SK-N-SH (cell line): ENCODE data around the gene LSS. TPM values are rescaled to one million over a fixed set of nuclear protein-coding genes. Genes with fewer than 3 reads are reported as not detected.

Source experiments
- CTCF ChIA-PET: fragments of 300-600, 350-600 bp; formaldehyde crosslinking; extraction: SDS; loops from one replicate; lab custom pipeline; 2021; lab: Yijun Ruan, JAX
- POLR2A ChIA-PET: fragments of 350-600 bp; sonication (Branson Sonifier 250); formaldehyde crosslinking; extraction: SDS; loops from one replicate; lab custom pipeline; 2020; ENCODE audit warnings: antibody characterized with exemption, inconsistent platforms; lab: Yijun Ruan, JAX
- DNase-seq: peaks from one replicate; pipeline ENCODE4 v3.0.0; 2012
- H2AFZ ChIP-seq: fragments of 200-600 bp; sonication (generic); 2 replicates; pipeline ENCODE4 v1.8.1; 2016; ENCODE audit warnings: antibody characterized with exemption, mild to moderate bottlenecking, low read depth
- H3F3A ChIP-seq: fragments of 200-600 bp; sonication (generic); replicated peaks from 2 replicates; pipeline ENCODE3; 2016; ENCODE audit warnings: antibody characterized with exemption, mild to moderate bottlenecking; ENCODE audit not compliant: insufficient read depth
- H3K27ac ChIP-seq, 2 experiments: fragments of 200-500 bp in 1 of 2; fragments of 200-600 bp in 1 of 2; sonication (Bioruptor generic) in 1 of 2; sonication (generic), shearing (Covaris generic) in 1 of 2; 2 replicates each; pipeline versions ENCODE4 v1.5.1 to v1.6.1; 2014 to 2016; ENCODE audit warnings: low read depth in 2 of 2, inconsistent platforms in 1 of 2, low read length in 1 of 2, mild to moderate bottlenecking in 1 of 2, mixed read lengths in 1 of 2
- H3K27me3 ChIP-seq: fragments of 200-600 bp; sonication (generic), shearing (Covaris generic); 2 replicates; pipeline ENCODE4 v1.6.1; 2016; ENCODE audit warnings: mixed run types; ENCODE audit not compliant: insufficient read depth
- H3K36me3 ChIP-seq, 2 experiments: fragments of 200-500 bp in 1 of 2; fragments of 200-600 bp in 1 of 2; sonication (Bioruptor generic) in 1 of 2; sonication (generic) in 1 of 2; replicated peaks in 1 of 2; 2 replicates each; pipeline versions ENCODE3 to v1.5.1; 2014 to 2016; ENCODE audit warnings: low read length in 1 of 2, mild to moderate bottlenecking in 1 of 2; ENCODE audit not compliant: insufficient read depth in 2 of 2, control insufficient read depth in 1 of 2
- H3K4me1 ChIP-seq, 2 experiments: fragments of 200-500 bp in 1 of 2; fragments of 200-600 bp in 1 of 2; sonication (Bioruptor generic) in 1 of 2; sonication (generic), shearing (Covaris generic) in 1 of 2; 2 replicates each; pipeline versions ENCODE4 v1.5.1 to v1.6.1; 2014 to 2016; ENCODE audit warnings: low read depth in 1 of 2, low read length in 1 of 2, mixed run types in 1 of 2; ENCODE audit not compliant: insufficient read depth in 2 of 2, control insufficient read depth in 1 of 2
- H3K4me2 ChIP-seq: fragments of 200-600 bp; sonication (generic), shearing (Covaris generic); 2 replicates; pipeline ENCODE4 v1.6.1; 2017; ENCODE audit warnings: mixed run types
- H3K4me3 ChIP-seq, 2 experiments: fragments of 200-500 bp in 1 of 2; fragments of 200-600 bp in 1 of 2; sonication (Bioruptor generic) in 1 of 2; sonication (generic), shearing (Covaris generic) in 1 of 2; 2 replicates each; pipeline versions ENCODE4 v1.5.1 to v1.8.1; 2014 to 2016; ENCODE audit warnings: low read depth in 2 of 2, inconsistent platforms in 1 of 2, low read length in 1 of 2, mild to moderate bottlenecking in 1 of 2, mixed read lengths in 1 of 2, moderate library complexity in 1 of 2
- H3K79me2 ChIP-seq: fragments of 200-600 bp; sonication (generic); 2 replicates; pipeline ENCODE4 v1.8.1; 2017; ENCODE audit warnings: mild to moderate bottlenecking; ENCODE audit not compliant: insufficient read depth
- H3K9ac ChIP-seq: fragments of 200-600 bp; sonication (generic); 2 replicates; pipeline ENCODE4 v1.6.1; 2017; ENCODE audit warnings: mixed run types
- H3K9me2 ChIP-seq: fragments of 200-600 bp; sonication (generic); 2 replicates; pipeline ENCODE4 v1.6.1; 2017; ENCODE audit warnings: mixed run types
- H3K9me3 ChIP-seq: fragments of 200-600 bp; sonication (generic); 2 replicates; pipeline ENCODE4 v1.6.1; 2017; ENCODE audit warnings: mixed run types, mild to moderate bottlenecking, moderate library complexity
- H4K20me1 ChIP-seq: fragments of 200-600 bp; sonication (generic); 2 replicates; pipeline ENCODE4 v1.6.1; 2017; ENCODE audit warnings: mild to moderate bottlenecking, mixed run types; ENCODE audit not compliant: insufficient read depth
- CHD2 ChIP-seq: fragments of 150-350 bp; IDR thresholded peaks from 2 replicates; pipeline ENCODE4 v1.6.1; 2018; ENCODE audit warnings: low read length; ENCODE audit not compliant: partially characterized antibody
- EZH2phosphoT487 ChIP-seq: fragments of 200-600 bp; sonication (generic); IDR thresholded peaks from 2 replicates; pipeline ENCODE4 v1.6.1; 2017; ENCODE audit warnings: low read depth, mixed run types, mild to moderate bottlenecking, antibody characterized with exemption, moderate library complexity, borderline replicate concordance
- FOSL2 ChIP-seq: IDR thresholded peaks from 2 replicates; pipeline ENCODE4 v1.4.0; 2012; ENCODE audit warnings: low read depth, mild to moderate bottlenecking, moderate library complexity, borderline replicate concordance
- FOXJ3 ChIP-seq: sonication (generic); formaldehyde crosslinking; IDR thresholded peaks from 2 replicates; pipeline ENCODE4 v1.5.1; 2020; ENCODE audit warnings: mild to moderate bottlenecking, missing genetic modification reagents
- FOXM1 ChIP-seq: IDR thresholded peaks from 2 replicates; pipeline ENCODE4 v1.4.0; 2012; ENCODE audit warnings: low read depth, mild to moderate bottlenecking
- GABPA ChIP-seq: IDR thresholded peaks from 2 replicates; pipeline ENCODE4 v1.4.0; 2012; ENCODE audit warnings: low read depth, mild to moderate bottlenecking
- MEF2A ChIP-seq: IDR thresholded peaks from 2 replicates; pipeline ENCODE4 v1.4.0; 2012; ENCODE audit warnings: low read depth, borderline replicate concordance
- NFIC ChIP-seq: IDR thresholded peaks from 2 replicates; pipeline ENCODE4 v1.4.0; 2012; ENCODE audit warnings: borderline replicate concordance
- NRF1 ChIP-seq: IDR thresholded peaks from 2 replicates; pipeline ENCODE4 v1.6.1; 2012; ENCODE audit warnings: low read depth, mild to moderate bottlenecking, low read length
- RAD21 ChIP-seq: IDR thresholded peaks from 2 replicates; pipeline ENCODE4 v1.6.1; 2012; ENCODE audit warnings: mild to moderate bottlenecking, low read length
- RCOR1 ChIP-seq: fragments of 150-350 bp; IDR thresholded peaks from 2 replicates; pipeline ENCODE4 v1.6.1; 2017; ENCODE audit warnings: antibody characterized with exemption, low read length
- RXRA ChIP-seq: IDR thresholded peaks from 2 replicates; pipeline ENCODE4 v1.4.0; 2012; ENCODE audit warnings: low read depth, mild to moderate bottlenecking, borderline replicate concordance
- SIN3A ChIP-seq: IDR thresholded peaks from 2 replicates; pipeline ENCODE4 v1.6.1; 2012; ENCODE audit warnings: low read depth, mild to moderate bottlenecking, low read length, moderate library complexity, borderline replicate concordance
- SMC3 ChIP-seq: IDR thresholded peaks from 2 replicates; pipeline ENCODE4 v1.6.1; 2012; ENCODE audit warnings: low read depth, low read length, improper control_type of control experiment
- TCF12 ChIP-seq: IDR thresholded peaks from 2 replicates; pipeline ENCODE4 v1.4.0; 2012
- YY1 ChIP-seq: IDR thresholded peaks from 2 replicates; pipeline ENCODE4 v1.4.0; 2012; ENCODE audit warnings: low read depth, mild to moderate bottlenecking
- WGBS: methylation state at CpG from one replicate; pipeline ENCODE4 v1.1.6; 2017; ENCODE audit warnings: low lambda C conversion rate; 5-methylcytosine and 5-hydroxymethylcytosine counted together
- polyA plus RNA-seq, 3 experiments: library from polyadenylated mRNA; depleted of rRNA; stranded (reverse); fragments of >200 nt; gene quantifications; 2 replicates each; pipeline ENCODE4 v1.2.3, GENCODE V29; 2012
- TF ChIP-seq, protein P1 (sequence below): fragments of 200-600 bp; sonication (generic); IDR thresholded peaks from 2 replicates; pipeline ENCODE4 v1.6.1; 2017; ENCODE audit warnings: antibody characterized with exemption, mild to moderate bottlenecking, moderate library complexity
- TF ChIP-seq, protein P2 (sequence below): fragments of 150-350 bp; IDR thresholded peaks from 2 replicates; pipeline ENCODE4 v1.6.1; 2017; ENCODE audit warnings: antibody characterized with exemption, low read length, low read depth, borderline replicate concordance
- TF ChIP-seq, protein P3 (sequence below): IDR thresholded peaks from 2 replicates; pipeline ENCODE4 v1.4.0; 2012; ENCODE audit warnings: low read depth, borderline replicate concordance
- TF ChIP-seq, protein P4 (sequence below): IDR thresholded peaks from 2 replicates; pipeline ENCODE4 v1.4.0; 2012; ENCODE audit warnings: low read depth, borderline replicate concordance

Gene LSS
- polyA plus RNA-seq, 1 of the 3 experiments (the other 2 are of a cell fraction) = 38.7 TPM

DNA sequence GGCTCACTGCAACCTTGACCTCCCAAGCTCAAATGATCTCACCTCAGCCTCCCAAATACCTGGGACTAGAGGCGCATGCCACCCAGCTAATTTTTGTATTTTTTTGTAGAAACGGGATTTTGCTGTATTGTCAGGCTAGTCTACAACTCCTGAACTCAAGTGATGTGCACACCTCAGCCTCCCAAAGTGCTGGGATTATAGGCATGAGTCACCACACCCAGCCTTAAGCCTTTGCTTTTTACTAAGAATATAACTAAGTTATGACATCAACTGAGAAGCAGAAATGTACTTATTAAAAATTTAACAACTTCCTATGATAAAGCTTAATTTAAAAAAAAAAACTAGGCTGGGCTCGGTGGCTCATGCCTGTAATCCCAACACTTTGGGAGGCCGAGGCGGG is 8.9 kb upstream of the LSS start:
- Histone ChIP-seq H3K9me2 (no peaks in the 10 kb centered on the region), H3K27ac (no peak overlapping the region), H2AFZ (no peak overlapping the region), H4K20me1 (no peaks in the 10 kb centered on the region), H3K27me3 (no peaks in the 10 kb centered on the region), H3K4me2 (no peak overlapping the region), H3K9ac (no peak overlapping the region), H3K79me2 (no peaks in the 10 kb centered on the region), H3K4me1 (peaks cover 0 to 12% of the 10 kb centered on the region in 2 experiments; a peak in 1 of 4 replicates), H3K4me3 (no peak overlapping the region), H3F3A (peaks cover 8% of the 10 kb centered on the region), H3K9me3 (no peaks in the 10 kb centered on the region), H3K36me3 (peaks cover 82 to 89% of the 10 kb centered on the region in 2 experiments)
- POLR2A ChIA-PET = no interaction called here
- 96% methylated on average over 5 of the region's 5 CpGs for WGBS
- no peak for TF ChIP-seq RCOR1
- TF ChIP-seq RXRA = no peak
- no peak for TF ChIP-seq EZH2phosphoT487
- no peak for TF ChIP-seq CHD2
- TF ChIP-seq GABPA = no peak
- no peak for TF ChIP-seq FOXJ3
- TF ChIP-seq, protein P1, sequence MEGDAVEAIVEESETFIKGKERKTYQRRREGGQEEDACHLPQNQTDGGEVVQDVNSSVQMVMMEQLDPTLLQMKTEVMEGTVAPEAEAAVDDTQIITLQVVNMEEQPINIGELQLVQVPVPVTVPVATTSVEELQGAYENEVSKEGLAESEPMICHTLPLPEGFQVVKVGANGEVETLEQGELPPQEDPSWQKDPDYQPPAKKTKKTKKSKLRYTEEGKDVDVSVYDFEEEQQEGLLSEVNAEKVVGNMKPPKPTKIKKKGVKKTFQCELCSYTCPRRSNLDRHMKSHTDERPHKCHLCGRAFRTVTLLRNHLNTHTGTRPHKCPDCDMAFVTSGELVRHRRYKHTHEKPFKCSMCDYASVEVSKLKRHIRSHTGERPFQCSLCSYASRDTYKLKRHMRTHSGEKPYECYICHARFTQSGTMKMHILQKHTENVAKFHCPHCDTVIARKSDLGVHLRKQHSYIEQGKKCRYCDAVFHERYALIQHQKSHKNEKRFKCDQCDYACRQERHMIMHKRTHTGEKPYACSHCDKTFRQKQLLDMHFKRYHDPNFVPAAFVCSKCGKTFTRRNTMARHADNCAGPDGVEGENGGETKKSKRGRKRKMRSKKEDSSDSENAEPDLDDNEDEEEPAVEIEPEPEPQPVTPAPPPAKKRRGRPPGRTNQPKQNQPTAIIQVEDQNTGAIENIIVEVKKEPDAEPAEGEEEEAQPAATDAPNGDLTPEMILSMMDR = no peak
- no peak for TF ChIP-seq NFIC
- no peak for TF ChIP-seq MEF2A
- TF ChIP-seq NRF1 = no peak
- TF ChIP-seq, protein P2, sequence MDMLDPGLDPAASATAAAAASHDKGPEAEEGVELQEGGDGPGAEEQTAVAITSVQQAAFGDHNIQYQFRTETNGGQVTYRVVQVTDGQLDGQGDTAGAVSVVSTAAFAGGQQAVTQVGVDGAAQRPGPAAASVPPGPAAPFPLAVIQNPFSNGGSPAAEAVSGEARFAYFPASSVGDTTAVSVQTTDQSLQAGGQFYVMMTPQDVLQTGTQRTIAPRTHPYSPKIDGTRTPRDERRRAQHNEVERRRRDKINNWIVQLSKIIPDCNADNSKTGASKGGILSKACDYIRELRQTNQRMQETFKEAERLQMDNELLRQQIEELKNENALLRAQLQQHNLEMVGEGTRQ = no peak
- no peak for TF ChIP-seq SIN3A
- TF ChIP-seq SMC3 = no peak
- TF ChIP-seq, protein P3, sequence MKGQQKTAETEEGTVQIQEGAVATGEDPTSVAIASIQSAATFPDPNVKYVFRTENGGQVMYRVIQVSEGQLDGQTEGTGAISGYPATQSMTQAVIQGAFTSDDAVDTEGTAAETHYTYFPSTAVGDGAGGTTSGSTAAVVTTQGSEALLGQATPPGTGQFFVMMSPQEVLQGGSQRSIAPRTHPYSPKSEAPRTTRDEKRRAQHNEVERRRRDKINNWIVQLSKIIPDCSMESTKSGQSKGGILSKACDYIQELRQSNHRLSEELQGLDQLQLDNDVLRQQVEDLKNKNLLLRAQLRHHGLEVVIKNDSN = no peak
- TF ChIP-seq TCF12 = no peak
- TF ChIP-seq, protein P4, sequence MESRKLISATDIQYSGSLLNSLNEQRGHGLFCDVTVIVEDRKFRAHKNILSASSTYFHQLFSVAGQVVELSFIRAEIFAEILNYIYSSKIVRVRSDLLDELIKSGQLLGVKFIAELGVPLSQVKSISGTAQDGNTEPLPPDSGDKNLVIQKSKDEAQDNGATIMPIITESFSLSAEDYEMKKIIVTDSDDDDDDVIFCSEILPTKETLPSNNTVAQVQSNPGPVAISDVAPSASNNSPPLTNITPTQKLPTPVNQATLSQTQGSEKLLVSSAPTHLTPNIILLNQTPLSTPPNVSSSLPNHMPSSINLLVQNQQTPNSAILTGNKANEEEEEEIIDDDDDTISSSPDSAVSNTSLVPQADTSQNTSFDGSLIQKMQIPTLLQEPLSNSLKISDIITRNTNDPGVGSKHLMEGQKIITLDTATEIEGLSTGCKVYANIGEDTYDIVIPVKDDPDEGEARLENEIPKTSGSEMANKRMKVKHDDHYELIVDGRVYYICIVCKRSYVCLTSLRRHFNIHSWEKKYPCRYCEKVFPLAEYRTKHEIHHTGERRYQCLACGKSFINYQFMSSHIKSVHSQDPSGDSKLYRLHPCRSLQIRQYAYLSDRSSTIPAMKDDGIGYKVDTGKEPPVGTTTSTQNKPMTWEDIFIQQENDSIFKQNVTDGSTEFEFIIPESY = no peak
- TF ChIP-seq YY1 = no peak
- TF ChIP-seq RAD21 = no peak
- TF ChIP-seq FOSL2 = no peak
- TF ChIP-seq FOXM1 = no peak
- no peak for DNase-seq
- CTCF ChIA-PET = interaction anchor here (1.1 to 1.6 kb wide), 4 partner anchors 8 to 94 kb away, joined by 3 to 5 read pairs (median 4); no protein-coding TSS in a partner anchor
